Left ventricle myocardium inferior (tissue), 1 donor: ENCODE data around the gene GAL3ST2. TPM values are rescaled to one million over a fixed set of nuclear protein-coding genes. Genes with fewer than 3 reads are reported as not detected.
"Not testable (repeated sequence)": the region's sequence is repeated elsewhere in the genome, so short reads cannot be mapped to it uniquely, and the experiment has no call there.

Experiments used
- DNase-seq: peaks from one replicate; pipeline ENCODE4 v3.0.0-alpha.2; 2020
- H3K27ac ChIP-seq: fragments of 200-600 bp; replicated peaks from 2 replicates; pipeline ENCODE4 v1.8.0; 2021
- H3K27me3 ChIP-seq: fragments of 200-600 bp; 2 replicates; pipeline ENCODE4 v1.8.0; 2021; ENCODE audit warnings: low read depth
- H3K36me3 ChIP-seq: fragments of 200-600 bp; 2 replicates; pipeline ENCODE4 v1.8.0; 2021
- H3K4me1 ChIP-seq: fragments of 200-600 bp; 2 replicates; pipeline ENCODE4 v1.8.0; 2021
- H3K4me3 ChIP-seq: fragments of 200-600 bp; 2 replicates; pipeline ENCODE4 v1.8.0; 2021; ENCODE audit warnings: mild to moderate bottlenecking, moderate library complexity
- H3K9me3 ChIP-seq: fragments of 200-600 bp; replicated peaks from 2 replicates; pipeline ENCODE4 v1.8.0; 2021
- CTCF ChIP-seq: fragments of 200-600 bp; IDR thresholded peaks from 2 replicates; pipeline ENCODE4 v1.8.0; 2021; ENCODE audit warnings: antibody characterized with exemption, mild to moderate bottlenecking, borderline replicate concordance
- intact Hi-C: fragments of 100-400 bp; cut with micrococcal nuclease; formaldehyde crosslinking; loops from one replicate; pipeline ENCODE4 v1.11.0; 2022
- total RNA-seq: library from RNA; stranded (reverse); fragmentation: NEBNext Ultra II Directional; extraction: Animal tissue kit (Norgen Biotek cat#: 25700); gene quantifications from one replicate; pipeline ENCODE4 v1.2.1, GENCODE V29; 2021
- donor health status: DM: no; HTN: yes; CAD: no; lungs with severe emphysema.

Gene GAL3ST2
- total RNA-seq, 1 donor from 2014 or later = not detected

GRCh38 chr2:241822264-241822623 is 45.6 kb downstream of the GAL3ST2 start:
- Histone ChIP-seq H3K27ac (no peak overlapping the region), H3K4me1 (peaks cover 3% of the 10 kb centered on the region), H3K27me3 (peaks cover 21% of the 10 kb centered on the region), H3K4me3 (peak overlapping the region; percentile 32), H3K36me3 (no peaks in the 10 kb centered on the region), H3K9me3 (peaks cover 8% of the 10 kb centered on the region)
- no peak for TF ChIP-seq CTCF
- intact Hi-C loops = no loop called here
- no peak for DNase-seq

GRCh38 chr2:241823531-241824437 is 47.2 kb downstream of the GAL3ST2 start:
- H3K27me3 ChIP-seq = peaks cover 22% of the 10 kb centered on the region
- peaks cover 17% of the 10 kb centered on the region for H3K9me3 ChIP-seq
- H3K27ac ChIP-seq, H3K4me3 ChIP-seq, DNase-seq, H3K36me3 ChIP-seq, H3K4me1 ChIP-seq, intact Hi-C loops: not testable (repeated sequence)

GRCh38 chr2:241827394-241827793 is 50.8 kb downstream of the GAL3ST2 start:
- Histone ChIP-seq H3K9me3 (peaks cover 17% of the 10 kb centered on the region), H3K4me3 (no peak overlapping the region), H3K4me1 (no peaks in the 10 kb centered on the region), H3K27me3 (peaks cover 14% of the 10 kb centered on the region), H3K36me3 (no peaks in the 10 kb centered on the region), H3K27ac (no peak overlapping the region)
- DNase-seq = no peak
- intact Hi-C loops = no loop called here
- TF ChIP-seq CTCF = no peak

GRCh38 chr2:241833101-241833663 is 56.6 kb downstream of the GAL3ST2 start:
- H3K4me3 ChIP-seq = no peak overlapping the region
- no peak overlapping the region for H3K27ac ChIP-seq
- no peaks in the 10 kb centered on the region for H3K4me1 ChIP-seq
- no peaks in the 10 kb centered on the region for H3K27me3 ChIP-seq
- no peaks in the 10 kb centered on the region for H3K36me3 ChIP-seq
- TF ChIP-seq CTCF = no peak
- no peaks in the 10 kb centered on the region for H3K9me3 ChIP-seq
- DNase-seq = no peak
- intact Hi-C loops = no loop called here

GRCh38 chr2:241833756-241834526 is 57.3 kb downstream of the GAL3ST2 start:
- intact Hi-C loops, H3K27me3 ChIP-seq, H3K27ac ChIP-seq, H3K4me1 ChIP-seq, H3K4me3 ChIP-seq, H3K9me3 ChIP-seq, H3K36me3 ChIP-seq, DNase-seq: not testable (repeated sequence)

- Histone ChIP-seq H3K9me3 (no peaks in the 10 kb centered on the region), H3K27me3 (no peaks in the 10 kb centered on the region), H3K36me3 (no peaks in the 10 kb centered on the region), H3K4me1 (no peaks in the 10 kb centered on the region), H3K27ac (no peak overlapping the region), H3K4me3 (no peak overlapping the region)
- intact Hi-C loops = no loop called here
- DNase-seq = no peak
- TF ChIP-seq CTCF = no peak
Measured at GRCh38 chr2:241834527-241835210, 58.0 kb downstream of the GAL3ST2 start.
